ENCODE data around the gene SMPD4.
"Not testable (repeated sequence)": the region's sequence is repeated elsewhere in the genome, so short reads cannot be mapped to it uniquely, and the experiment has no call there.

Gene SMPD4

DNA sequence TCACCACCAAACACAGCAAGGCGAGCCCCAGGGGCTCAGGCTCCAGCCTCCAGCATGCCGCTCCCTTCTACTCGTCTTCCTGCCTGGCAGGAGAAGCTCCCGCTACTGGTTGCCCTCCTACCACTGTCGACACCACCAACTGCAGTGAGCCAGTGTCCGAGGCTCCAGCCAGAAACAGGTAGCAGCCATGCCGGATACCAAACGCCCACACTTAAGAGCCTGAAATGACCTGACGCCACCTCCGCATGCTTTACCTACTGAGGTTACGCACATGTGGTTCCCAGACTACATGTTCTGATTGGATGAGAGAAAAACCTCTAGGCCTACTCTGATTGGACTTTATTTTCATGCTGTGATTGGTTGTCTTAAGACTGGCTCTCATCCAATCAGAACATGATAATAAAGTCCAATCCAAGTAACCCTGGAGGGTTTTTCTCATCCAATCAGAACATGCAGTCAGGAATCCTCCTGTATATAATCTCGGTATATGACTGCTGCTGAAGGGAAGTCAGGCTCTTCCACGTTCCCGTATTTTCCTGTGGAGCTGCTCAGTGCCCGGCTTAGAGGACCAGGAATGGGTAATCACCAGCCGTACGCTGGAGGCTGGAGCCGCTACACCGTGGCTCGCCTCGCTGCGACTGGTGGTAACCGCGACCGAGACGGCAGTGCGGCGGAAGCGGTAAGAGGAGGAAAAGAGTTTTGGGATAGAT, 52.1 kb downstream of the SMPD4 start, which contains the start of gene POTEF:
Gene POTEF (minus strand): TSS at position 103 of the 710 bp plus-strand sequence. CDS start 8,707 bp downstream, outside the sequence.
- not testable (repeated sequence) for H3K4me1 Mint-ChIP-seq (ENCODE audit: low read depth); DNase-seq; H3K27ac Mint-ChIP-seq; H3K27me3 Mint-ChIP-seq; H3K9me3 Mint-ChIP-seq; H3K36me3 Mint-ChIP-seq (ENCODE audit: low read depth); H3K4me3 Mint-ChIP-seq

DNA sequence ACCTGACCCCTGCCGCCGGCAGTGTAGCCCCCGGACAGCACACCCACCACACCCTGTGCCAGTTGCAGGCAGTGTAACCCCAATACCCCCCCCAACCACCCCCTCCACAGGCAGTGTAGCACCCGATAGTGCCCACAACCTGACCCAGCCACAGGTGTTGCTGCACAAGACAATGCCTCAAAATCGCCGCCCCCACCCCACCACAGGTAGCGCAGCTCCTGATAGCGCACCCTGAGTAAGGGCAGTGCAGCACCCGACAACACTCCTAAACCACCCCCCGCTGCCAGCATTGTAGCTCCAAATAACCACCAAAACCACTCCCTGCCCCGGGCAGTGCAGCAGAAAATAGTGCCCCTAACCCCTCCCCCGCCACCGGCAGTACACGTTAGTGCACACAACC, 52.9 kb downstream of the SMPD4 start:
- H3K4me3 Mint-ChIP-seq; DNase-seq; H3K27me3 Mint-ChIP-seq; H3K9me3 Mint-ChIP-seq; H3K36me3 Mint-ChIP-seq (ENCODE audit: low read depth); H3K4me1 Mint-ChIP-seq (ENCODE audit: low read depth); H3K27ac Mint-ChIP-seq: not testable (repeated sequence)

DNA sequence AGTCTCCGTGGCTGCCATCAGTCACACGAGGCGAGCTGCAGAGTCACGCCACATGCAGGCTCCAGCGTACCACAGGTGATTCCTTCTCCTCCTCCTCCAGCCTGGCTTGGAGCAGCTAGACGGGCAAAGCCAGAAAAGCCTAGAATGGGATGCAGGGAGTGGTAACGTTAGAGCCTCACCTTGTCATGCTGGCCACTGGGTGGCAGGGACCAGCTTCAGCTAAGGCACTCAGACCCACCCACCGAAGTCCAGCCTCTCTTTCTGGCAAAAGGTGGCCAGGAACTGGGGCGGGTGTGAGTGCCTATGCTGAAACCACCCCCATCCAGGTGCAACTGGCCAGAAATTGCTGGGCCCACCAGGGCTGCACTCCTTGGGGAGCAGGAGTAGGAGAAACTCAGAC, 53.7 kb downstream of the SMPD4 start:
- not testable (repeated sequence) for DNase-seq; H3K4me3 Mint-ChIP-seq; H3K27me3 Mint-ChIP-seq; H3K36me3 Mint-ChIP-seq (ENCODE audit: low read depth); H3K9me3 Mint-ChIP-seq; H3K27ac Mint-ChIP-seq; H3K4me1 Mint-ChIP-seq (ENCODE audit: low read depth)

DNA sequence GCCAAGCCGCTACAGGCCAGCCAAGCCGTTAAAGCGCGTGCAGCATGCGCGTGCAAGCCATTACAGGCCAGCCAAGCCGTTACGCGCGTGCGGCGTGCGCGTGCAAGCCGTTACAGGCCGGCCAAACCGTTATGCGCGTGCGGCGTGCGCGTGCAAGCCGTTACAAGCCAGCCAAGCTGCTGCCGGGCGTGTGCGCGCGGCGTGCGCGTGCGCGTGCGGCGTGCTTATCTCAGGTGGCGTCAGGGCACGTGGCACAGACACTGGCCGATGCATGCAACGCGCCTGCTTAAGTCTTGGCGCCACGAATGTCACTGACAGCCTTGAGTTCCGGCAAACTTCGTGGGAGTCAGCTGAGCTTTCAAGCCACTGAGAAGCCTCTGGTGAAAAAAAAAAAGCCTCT, 60.5 kb downstream of the SMPD4 start:
- not testable (repeated sequence) for H3K4me3 Mint-ChIP-seq; H3K27me3 Mint-ChIP-seq; H3K9me3 Mint-ChIP-seq; DNase-seq; H3K36me3 Mint-ChIP-seq (ENCODE audit: low read depth); H3K4me1 Mint-ChIP-seq (ENCODE audit: low read depth); H3K27ac Mint-ChIP-seq

DNA sequence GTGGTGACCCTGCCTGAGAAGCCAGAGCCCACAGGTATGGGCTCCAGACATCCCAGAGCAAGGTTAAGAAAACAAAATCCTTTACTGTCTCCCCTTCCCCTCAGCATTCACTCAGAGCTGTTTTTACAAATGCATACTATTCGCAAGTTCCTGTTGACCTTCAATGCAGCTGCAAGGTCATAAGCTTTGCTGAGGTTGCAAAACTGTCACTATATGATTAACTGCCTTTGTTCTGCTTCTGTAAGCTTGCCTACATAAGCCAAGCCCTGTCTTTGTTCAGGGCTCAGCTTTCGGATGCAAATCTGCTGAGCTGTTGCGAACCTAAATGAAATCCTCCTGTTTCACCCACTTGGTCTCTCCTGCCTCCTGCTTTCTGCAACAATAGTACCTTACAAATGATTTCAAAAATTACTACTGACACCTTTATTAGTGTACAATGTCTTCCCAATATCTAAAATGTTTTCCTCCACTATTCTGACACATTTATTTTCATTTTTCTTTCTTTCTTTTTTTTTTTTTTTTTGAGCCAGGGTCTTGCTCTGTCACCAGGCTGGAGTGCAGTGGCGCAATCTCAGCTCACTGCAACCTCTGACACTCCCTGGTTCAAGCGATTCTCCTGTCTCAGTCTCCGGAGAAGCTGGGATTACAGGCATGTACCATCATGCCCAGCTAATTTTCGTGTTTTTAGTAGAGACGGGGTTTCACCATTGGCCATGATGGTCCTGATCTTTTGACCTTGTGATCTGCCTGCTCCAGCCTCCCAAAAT, 78.6 kb downstream of the SMPD4 start:
- H3K4me1 Mint-ChIP-seq (ENCODE audit: low read depth); H3K27ac Mint-ChIP-seq; H3K9me3 Mint-ChIP-seq; H3K27me3 Mint-ChIP-seq; H3K4me3 Mint-ChIP-seq; DNase-seq; H3K36me3 Mint-ChIP-seq (ENCODE audit: low read depth): not testable (repeated sequence)

Measured in activated T-cell treated with anti-CD3 and anti-CD28 coated beads, Interleukin-2, amount 50 U/mL, for 24 hours (primary cell).